ENCODE data around the gene SLC66A2.

DNA sequence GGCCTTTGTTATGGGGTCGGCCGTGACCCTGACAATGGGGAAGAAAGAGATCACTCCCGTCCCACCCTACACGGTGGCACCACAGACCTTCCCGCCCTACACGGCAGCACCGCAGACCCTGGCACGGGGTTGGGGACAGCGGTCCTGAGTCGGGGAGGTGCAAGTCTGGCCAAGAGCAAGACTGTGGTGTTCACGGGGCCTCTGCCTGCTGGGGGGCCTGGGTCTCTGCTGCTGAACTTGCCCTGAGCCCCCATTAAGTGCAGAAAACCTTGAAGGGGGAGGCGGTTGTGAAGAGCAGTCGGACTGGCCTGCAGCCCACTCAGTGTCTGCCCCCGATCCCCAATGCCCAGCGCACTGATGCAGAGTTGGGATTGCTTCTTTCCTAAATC, 75.9 kb downstream of the SLC66A2 start:
- TF ChIP-seq EP300 (IDR thresholded peaks at IDR 0.05): no peak
- TF ChIP-seq CTCF (IDR thresholded peaks at IDR 0.05): no peak
- no peak for TF ChIP-seq POLR2AphosphoS5 (IDR thresholded peaks at IDR 0.05)

Data from sigmoid colon (tissue), 4 donors.